Activated CD8-positive, alpha-beta T cell treated with anti-CD3 and anti-CD28 coated beads, Interleukin-2, amount 10 ng/mL, durations not matched to agents 7 days and 5 days (primary cell): ENCODE data around the gene ZNF311. TPM values are rescaled to one million over a fixed set of nuclear protein-coding genes. Genes with fewer than 3 reads are reported as not detected.

Experiments
- ATAC-seq: fragments of 150-1000 bp; cut with Tn5 transposase; one replicate; pipeline ENCODE4 v1.10.0; 2021; ENCODE audit warnings: moderate library complexity
- CTCF ChIA-PET: fragments of 350-600 bp; sonication (Branson Sonifier 250); formaldehyde crosslinking; loops from one replicate; lab custom pipeline; 2021; ENCODE audit warnings: antibody characterized with exemption; lab: Charles Lee
- POLR2A ChIA-PET: fragments of 350-600 bp; sonication (Branson Sonifier 250); formaldehyde crosslinking; loops from one replicate; lab custom pipeline; 2021; ENCODE audit warnings: antibody characterized with exemption; lab: Charles Lee
- DNase-seq: peaks from one replicate; pipeline ENCODE4 v3.0.0-alpha.2; 2020
- H3K27ac Mint-ChIP-seq: one replicate; pipeline ENCODE4 v1.8.0; 2021; ENCODE audit warnings: mild to moderate bottlenecking, mixed read lengths
- H3K27me3 Mint-ChIP-seq: one replicate; pipeline ENCODE4 v1.8.0; 2021; ENCODE audit warnings: low read depth, mixed read lengths
- H3K36me3 Mint-ChIP-seq: one replicate; pipeline ENCODE4 v1.8.0; 2021; ENCODE audit warnings: low read depth, mixed read lengths
- H3K4me1 Mint-ChIP-seq: one replicate; pipeline ENCODE4 v1.8.0; 2021; ENCODE audit warnings: low read depth, mixed read lengths
- H3K4me3 Mint-ChIP-seq: one replicate; pipeline ENCODE4 v1.8.0; 2021; ENCODE audit warnings: mild to moderate bottlenecking, mixed read lengths
- H3K9me3 Mint-ChIP-seq: one replicate; pipeline ENCODE4 v1.8.0; 2022; ENCODE audit warnings: mixed read lengths; ENCODE audit not compliant: insufficient read depth
- total RNA-seq, 2 experiments: library from RNA; stranded (reverse); gene quantifications; one replicate each; pipeline ENCODE4 v1.2.3, GENCODE V29; 2021

Gene ZNF311
- total RNA-seq, 2 experiments from 2014 or later = 0.39 to 0.40 TPM

GRCh38 chr6:29014729-29015608 lies 9.9 kb upstream of the ZNF311 start:
- DNase-seq (no peak), ATAC-seq (no peak)
- Mint-ChIP-seq H3K4me1 (peaks cover 23% of the 10 kb centered on the region), H3K27ac (no peak overlapping the region), H3K36me3 (peaks cover 7% of the 10 kb centered on the region), H3K27me3 (peaks cover 35% of the 10 kb centered on the region), H3K9me3 (peaks cover 5% of the 10 kb centered on the region), H3K4me3 (no peak overlapping the region)
- POLR2A ChIA-PET = interaction anchor here (1.2 kb wide), 1 partner anchor 149 kb away, joined by 3 read pairs; no protein-coding TSS in a partner anchor
- CTCF ChIA-PET = interaction anchor here (1.0 to 8.1 kb wide), 21 partner anchors 8 to 1511 kb away, joined by 3 to 165 read pairs (median 9); partner anchors contain the start of gene TRIM27

- POLR2A ChIA-PET = no interaction called here
Measured at GRCh38 chr6:29011276-29011734, 6.2 kb upstream of the ZNF311 start.

GRCh38 chr6:29009358-29009757 lies 4.2 kb upstream of the ZNF311 start:
- no peak overlapping the region for H3K27ac Mint-ChIP-seq
- no peak for DNase-seq
- no peak overlapping the region for H3K4me3 Mint-ChIP-seq
- H3K36me3 Mint-ChIP-seq = peaks cover 16% of the 10 kb centered on the region
- H3K27me3 Mint-ChIP-seq = peaks cover 31% of the 10 kb centered on the region
- ChIA-PET POLR2A (no interaction called here), CTCF (interaction anchor here (8.1 kb wide), 1 partner anchor 171 kb away, joined by 165 read pairs; no protein-coding TSS in a partner anchor)
- H3K4me1 Mint-ChIP-seq = peaks cover 29% of the 10 kb centered on the region
- peaks cover 12% of the 10 kb centered on the region for H3K9me3 Mint-ChIP-seq
- ATAC-seq = no peak

More at GRCh38 chr6:29011276-29011734, 6.2 kb upstream of the ZNF311 start:
- DNase-seq (peak; percentile 67), ATAC-seq (peak; percentile 80)
- H3K27me3 Mint-ChIP-seq = peaks cover 31% of the 10 kb centered on the region
- peaks cover 5% of the 10 kb centered on the region for H3K9me3 Mint-ChIP-seq
- CTCF ChIA-PET = interaction anchor here (0.8 to 8.1 kb wide), 7 partner anchors 9 to 325 kb away, joined by 3 to 165 read pairs (median 4); no protein-coding TSS in a partner anchor
- H3K4me3 Mint-ChIP-seq = peak overlapping the region; percentile 86
- peaks cover 7% of the 10 kb centered on the region for H3K36me3 Mint-ChIP-seq
- H3K27ac Mint-ChIP-seq = peak overlapping the region; percentile 9
- peaks cover 20% of the 10 kb centered on the region for H3K4me1 Mint-ChIP-seq

- peaks cover 12% of the 10 kb centered on the region for H3K9me3 Mint-ChIP-seq
- H3K27me3 Mint-ChIP-seq = peaks cover 26% of the 10 kb centered on the region
- DNase-seq (no peak), ATAC-seq (no peak)
- POLR2A ChIA-PET = no interaction called here
- no peak overlapping the region for H3K27ac Mint-ChIP-seq
- peaks cover 32% of the 10 kb centered on the region for H3K4me1 Mint-ChIP-seq
- no peak overlapping the region for H3K4me3 Mint-ChIP-seq
- peaks cover 21% of the 10 kb centered on the region for H3K36me3 Mint-ChIP-seq
- CTCF ChIA-PET = interaction anchor here (2.9 kb wide), 1 partner anchor 8 kb away, joined by 12 read pairs; no protein-coding TSS in a partner anchor
Measured at GRCh38 chr6:29008089-29008488, 3.0 kb upstream of the ZNF311 start.

GRCh38 chr6:28996844-28997510 lies 8.1 kb downstream of the ZNF311 start:
- Mint-ChIP-seq H3K4me3 (no peak overlapping the region), H3K36me3 (no peaks in the 10 kb centered on the region), H3K4me1 (no peaks in the 10 kb centered on the region), H3K9me3 (no peaks in the 10 kb centered on the region), H3K27me3 (peaks cover 7% of the 10 kb centered on the region), H3K27ac (no peak overlapping the region)
- ChIA-PET CTCF (interaction anchor here (0.6 to 3.7 kb wide), 3 partner anchors 19 to 159 kb away, joined by 3 to 15 read pairs (median 5); no protein-coding TSS in a partner anchor), POLR2A (no interaction called here)
- DNase-seq (no peak), ATAC-seq (no peak)

- Mint-ChIP-seq H3K4me3 (no peak overlapping the region), H3K27me3 (peaks cover 5% of the 10 kb centered on the region)
Measured at GRCh38 chr6:28995093-28995650, 9.9 kb downstream of the ZNF311 start.

GRCh38 chr6:28988536-28989311 lies 16.4 kb downstream of the ZNF311 start:
- DNase-seq (peak; percentile 83), ATAC-seq (peak; percentile 90)
- Mint-ChIP-seq H3K36me3 (no peaks in the 10 kb centered on the region), H3K4me3 (peak overlapping the region; percentile 80), H3K27ac (peak overlapping the region; percentile 54), H3K27me3 (peaks cover 38% of the 10 kb centered on the region), H3K4me1 (peaks cover 34% of the 10 kb centered on the region), H3K9me3 (no peaks in the 10 kb centered on the region)
- CTCF ChIA-PET = no interaction called here
- POLR2A ChIA-PET = no interaction called here

More at GRCh38 chr6:28995093-28995650, 9.9 kb downstream of the ZNF311 start:
- Mint-ChIP-seq H3K9me3 (no peaks in the 10 kb centered on the region), H3K4me1 (no peaks in the 10 kb centered on the region), H3K36me3 (no peaks in the 10 kb centered on the region), H3K27ac (no peak overlapping the region)
- CTCF ChIA-PET = interaction anchor here (3.7 kb wide), 1 partner anchor 21 kb away, joined by 15 read pairs; no protein-coding TSS in a partner anchor
- POLR2A ChIA-PET = no interaction called here
- DNase-seq = no peak
- no peak for ATAC-seq

- Mint-ChIP-seq H3K36me3 (peaks cover 5% of the 10 kb centered on the region), H3K4me1 (peaks cover 56% of the 10 kb centered on the region), H3K9me3 (no peaks in the 10 kb centered on the region), H3K27me3 (peaks cover 48% of the 10 kb centered on the region), H3K27ac (no peak overlapping the region), H3K4me3 (peak overlapping the region; percentile 62)
- ChIA-PET CTCF (interaction anchor here (0.9 to 3.2 kb wide), 4 partner anchors 25 to 148 kb away, joined by 3 to 20 read pairs (median 4); no protein-coding TSS in a partner anchor), POLR2A (interaction anchor here (1.4 kb wide), 1 partner anchor 90 kb away, joined by 3 read pairs; no protein-coding TSS in a partner anchor)
- no peak for ATAC-seq
- peak; percentile 36 for DNase-seq
Measured at GRCh38 chr6:28985462-28986164, 19.5 kb downstream of the ZNF311 start.

GRCh38 chr6:28983838-28984237 lies 21.3 kb downstream of the ZNF311 start:
- peaks cover 5% of the 10 kb centered on the region for H3K36me3 Mint-ChIP-seq
- no peak for ATAC-seq
- no peak for DNase-seq
- no peak overlapping the region for H3K4me3 Mint-ChIP-seq
- CTCF ChIA-PET = interaction anchor here (1.4 to 2.1 kb wide), 2 partner anchors 27 to 146 kb away, joined by 6 to 7 read pairs; no protein-coding TSS in a partner anchor
- no peak overlapping the region for H3K27ac Mint-ChIP-seq
- H3K9me3 Mint-ChIP-seq = no peaks in the 10 kb centered on the region
- H3K4me1 Mint-ChIP-seq = peaks cover 60% of the 10 kb centered on the region
- peaks cover 56% of the 10 kb centered on the region for H3K27me3 Mint-ChIP-seq
- POLR2A ChIA-PET = no interaction called here
